GM18499 (cell line): ENCODE results near the gene CAPN14.
A peak's percentile ranks its signal among the peaks of the same experiment; 100 is the strongest.

Experiments used
- ATAC-seq: cut with Tn5 transposase; IDR thresholded peaks from one replicate; pipeline ENCODE4 v1.9.1; 2021; ENCODE audit warnings: moderate number of reproducible peaks; ENCODE audit not compliant: insufficient read depth, unreplicated experiment

CAPN14 gene

GRCh38 chr2:31217465-31218200 lies at the start of gene CAPN14:
Gene CAPN14, minus strand, starts transcription at chr2:31217515. Its CDS starts 12,068 bp downstream, at chr2:31205447.
- no peak for ATAC-seq

- no peak for ATAC-seq
Observed at GRCh38 chr2:31266804-31267203, 49.5 kb upstream of the CAPN14 start.

- ATAC-seq = no peak
Observed at GRCh38 chr2:31265234-31265633, 47.9 kb upstream of the CAPN14 start.

- no peak for ATAC-seq
Observed at GRCh38 chr2:31263636-31264190, 46.4 kb upstream of the CAPN14 start.

DNA sequence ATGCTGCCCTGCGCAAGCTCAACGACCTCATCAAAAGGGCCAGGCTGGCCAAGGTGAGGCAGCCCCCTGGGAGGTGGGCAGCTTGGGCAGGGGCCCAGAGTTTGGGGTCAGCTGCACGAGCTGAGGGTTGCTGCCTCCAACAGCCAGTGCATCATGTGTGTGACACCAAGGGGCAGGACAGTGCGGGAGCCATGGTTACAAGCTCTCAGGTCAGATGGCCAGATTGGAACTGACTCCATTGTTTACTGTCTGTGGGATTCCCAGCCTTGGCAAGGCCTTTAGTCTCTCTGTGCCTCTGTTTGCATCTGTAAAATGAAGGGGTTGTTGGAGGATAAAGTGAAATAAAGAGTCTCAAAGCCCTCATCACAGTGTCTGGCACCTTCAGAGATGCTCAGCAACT lies 43.6 kb upstream of the CAPN14 start:
- ATAC-seq = no peak

GRCh38 chr2:31259075-31259474 lies 41.8 kb upstream of the CAPN14 start:
- ATAC-seq = no peak

DNA sequence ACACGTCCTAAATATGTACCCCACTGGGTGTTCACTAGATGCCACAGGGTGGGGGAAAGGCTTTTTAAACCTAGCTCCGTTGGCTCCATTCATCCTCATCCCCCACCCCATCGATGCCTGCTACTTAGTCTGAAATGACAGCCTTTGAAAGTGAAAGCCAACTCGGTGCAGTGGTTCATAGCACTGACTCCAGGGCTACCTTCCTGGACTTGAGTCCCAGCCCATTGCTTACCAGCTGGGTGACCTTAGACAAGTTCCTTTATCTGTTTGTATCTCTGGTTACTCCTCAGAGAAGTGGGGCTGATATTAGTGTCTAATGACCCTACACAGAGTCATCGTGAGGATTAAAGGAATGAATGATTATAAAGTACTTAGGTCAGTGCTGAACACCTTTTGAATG lies 41.0 kb upstream of the CAPN14 start:
- no peak for ATAC-seq

DNA sequence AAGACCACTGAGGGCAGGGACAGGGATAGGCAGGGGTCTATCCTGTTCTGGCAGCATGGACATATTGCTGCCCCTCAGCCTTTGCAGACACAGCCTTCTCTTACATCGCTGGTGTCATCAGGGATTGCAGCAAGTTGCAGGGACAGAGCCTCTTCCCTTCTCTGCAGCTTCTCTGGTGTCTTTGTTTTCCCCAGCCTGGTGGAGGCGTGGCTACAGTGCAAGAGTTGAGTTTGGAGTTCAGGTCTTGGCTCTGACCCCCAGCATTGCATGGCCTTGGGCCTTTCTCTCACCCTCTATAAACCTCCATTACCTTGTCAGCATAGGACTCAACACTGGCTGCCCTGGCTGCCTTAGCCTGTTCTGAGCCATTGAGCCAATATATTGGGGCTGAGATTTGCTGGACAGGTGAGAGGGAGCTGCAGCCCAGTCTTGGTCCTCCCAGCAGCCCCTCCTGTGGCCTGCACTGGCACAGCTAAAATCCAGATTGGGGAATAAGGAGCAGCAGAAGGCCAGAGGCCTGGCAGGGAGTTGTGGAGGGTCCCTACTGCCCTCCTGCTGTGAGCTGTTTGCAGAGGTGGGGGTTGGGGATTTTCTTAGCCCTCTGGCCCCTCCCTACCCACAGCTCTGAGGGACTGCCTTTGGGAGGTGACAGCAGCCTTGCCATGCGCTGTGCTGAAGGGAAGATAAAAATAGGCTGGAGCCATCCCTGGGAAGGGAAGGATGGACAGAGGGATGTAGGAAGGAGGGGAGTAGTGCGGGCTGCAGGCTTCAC lies 39.5 kb upstream of the CAPN14 start:
- ATAC-seq = no peak

DNA sequence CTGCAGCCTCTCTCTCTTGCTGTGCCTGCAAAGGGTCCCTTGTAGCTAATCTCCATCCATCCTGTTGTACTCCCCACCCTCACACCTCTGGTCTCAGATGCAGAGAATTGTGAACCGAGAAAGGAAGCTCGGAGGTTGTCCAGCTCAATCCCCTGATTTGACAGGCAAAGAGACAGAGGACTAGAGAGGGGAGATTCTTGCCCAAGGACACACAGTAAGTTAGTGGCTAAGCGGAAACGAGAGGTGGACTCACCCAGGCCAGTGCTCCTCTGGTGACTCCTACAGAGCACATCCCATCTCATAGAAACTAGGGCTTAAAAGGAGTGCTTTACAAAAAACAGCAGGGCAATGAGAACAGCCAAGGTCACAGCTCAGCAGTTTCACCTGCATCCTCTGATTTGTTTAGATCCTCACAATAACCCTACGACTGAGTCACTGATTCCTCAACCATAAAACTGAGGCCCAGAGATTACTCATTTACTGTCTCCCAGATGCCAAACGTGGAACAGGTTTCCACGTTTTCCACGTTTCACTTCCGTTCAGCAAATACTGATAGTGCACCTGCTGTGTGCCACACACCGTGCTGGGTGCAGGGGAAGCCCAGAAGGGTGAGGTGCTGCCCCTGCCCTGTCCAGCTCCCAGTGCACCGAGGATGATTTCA lies 38.7 kb upstream of the CAPN14 start:
- ATAC-seq = peak; percentile 62

DNA sequence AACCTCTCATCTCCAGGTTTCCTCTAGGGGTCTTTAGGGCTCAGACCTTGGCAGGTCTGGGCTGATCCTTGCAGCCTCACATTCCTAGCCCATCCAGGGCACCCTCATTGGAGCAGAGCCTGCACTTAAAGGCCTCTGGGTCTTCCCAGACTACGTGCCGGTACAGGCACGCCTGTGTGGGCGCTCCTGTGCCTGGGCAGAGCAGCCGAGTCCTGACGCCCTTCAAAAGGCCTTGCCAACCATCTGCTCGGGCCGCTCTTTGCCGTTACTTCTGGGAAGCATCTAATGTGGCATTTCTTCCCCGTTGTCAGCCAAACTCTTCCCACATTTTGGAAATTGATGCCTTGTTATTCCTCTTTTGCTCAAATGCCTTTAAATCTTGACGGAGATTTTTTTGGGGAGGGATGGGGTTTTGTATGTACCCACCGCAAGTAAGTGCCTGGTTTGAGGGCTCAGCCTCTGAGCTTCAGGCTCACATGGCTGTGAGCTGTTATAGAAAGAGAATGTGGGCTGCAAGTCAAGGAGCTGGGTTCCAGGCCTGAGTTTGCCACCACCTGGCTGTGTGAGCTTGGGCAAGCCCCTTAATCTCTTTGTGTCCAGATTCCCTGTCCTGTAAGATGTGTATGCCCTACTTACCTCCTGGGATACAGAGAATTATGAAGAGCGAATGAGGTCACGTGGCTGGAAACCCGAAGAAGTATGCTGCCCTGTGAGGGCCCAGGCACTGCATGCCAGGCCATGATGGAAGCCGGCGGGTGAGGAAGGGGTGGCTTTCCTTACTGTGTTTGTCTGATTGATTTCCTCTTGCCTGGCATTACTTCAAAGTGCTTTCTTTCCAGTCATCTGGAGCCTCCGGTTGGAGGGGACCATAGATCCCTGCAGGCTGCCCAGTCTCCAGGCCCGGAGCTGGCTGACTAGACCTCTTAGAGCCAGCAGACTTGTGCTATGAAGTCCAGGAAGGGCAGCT lies 37.2 kb upstream of the CAPN14 start:
- ATAC-seq = no peak

DNA sequence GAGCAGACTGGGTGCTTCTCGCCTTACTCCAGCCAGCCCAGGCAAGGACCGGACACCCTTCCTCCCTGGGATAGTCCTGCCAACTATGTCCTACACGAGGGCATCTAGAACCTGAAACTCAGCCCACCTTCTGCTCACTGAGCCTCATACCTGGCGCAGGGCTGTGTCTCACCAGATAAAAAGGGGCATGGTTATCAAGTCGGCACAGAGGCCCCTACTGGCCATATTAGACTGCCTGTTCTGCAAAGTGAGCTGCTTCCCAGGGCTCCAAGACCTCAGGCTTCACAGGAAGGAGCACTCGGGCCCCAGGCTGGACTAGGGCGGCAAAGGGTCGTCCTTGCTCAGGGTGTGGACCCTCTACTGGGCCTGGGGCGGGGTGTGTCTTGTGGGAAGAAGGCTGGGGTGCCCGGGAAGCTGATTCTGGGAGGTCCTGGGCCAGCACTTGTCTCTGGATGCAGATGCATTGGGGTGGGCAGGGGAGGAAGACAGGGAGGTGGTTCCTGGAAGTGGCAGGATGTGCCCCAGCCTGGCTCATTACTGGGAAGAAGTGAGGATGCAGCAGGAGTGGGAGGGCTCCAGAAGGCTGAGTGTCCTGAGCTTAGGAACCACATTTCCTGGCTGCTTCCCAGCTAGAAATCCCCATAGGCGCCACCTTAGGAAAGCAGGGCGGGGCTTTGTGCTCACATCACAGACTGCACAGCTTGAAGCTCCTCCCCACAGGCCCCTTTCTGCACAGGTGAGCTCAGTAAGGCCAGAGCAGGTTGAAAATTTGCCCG lies 36.2 kb upstream of the CAPN14 start:
- ATAC-seq = no peak

GRCh38 chr2:31251851-31252250 lies 34.5 kb upstream of the CAPN14 start:
- ATAC-seq = no peak

GRCh38 chr2:31251018-31251417 lies 33.7 kb upstream of the CAPN14 start:
- no peak for ATAC-seq

- no peak for ATAC-seq
Observed at GRCh38 chr2:31249009-31249690, 31.8 kb upstream of the CAPN14 start.

- no peak for ATAC-seq
Observed at GRCh38 chr2:31248139-31248538, 30.8 kb upstream of the CAPN14 start.

DNA sequence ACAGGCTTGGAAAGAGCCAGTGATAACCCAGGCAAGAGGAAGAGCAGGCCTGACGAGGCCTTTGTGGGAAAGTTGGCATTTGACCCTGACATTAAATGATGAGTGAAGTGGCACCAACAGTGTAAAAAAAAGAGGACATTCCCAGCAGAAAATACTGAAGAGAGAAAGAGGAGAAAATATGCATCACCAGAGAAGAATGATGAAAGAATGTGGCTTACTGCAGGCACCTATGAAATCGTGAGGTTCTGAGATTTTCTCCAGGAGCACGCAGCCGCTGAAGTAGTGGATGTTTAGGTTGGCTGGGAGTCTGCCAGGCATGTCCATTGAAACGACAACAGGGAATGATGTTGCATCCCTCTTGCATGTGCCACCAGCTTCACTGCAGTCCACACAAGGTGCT lies 30.4 kb upstream of the CAPN14 start:
- ATAC-seq = no peak

DNA sequence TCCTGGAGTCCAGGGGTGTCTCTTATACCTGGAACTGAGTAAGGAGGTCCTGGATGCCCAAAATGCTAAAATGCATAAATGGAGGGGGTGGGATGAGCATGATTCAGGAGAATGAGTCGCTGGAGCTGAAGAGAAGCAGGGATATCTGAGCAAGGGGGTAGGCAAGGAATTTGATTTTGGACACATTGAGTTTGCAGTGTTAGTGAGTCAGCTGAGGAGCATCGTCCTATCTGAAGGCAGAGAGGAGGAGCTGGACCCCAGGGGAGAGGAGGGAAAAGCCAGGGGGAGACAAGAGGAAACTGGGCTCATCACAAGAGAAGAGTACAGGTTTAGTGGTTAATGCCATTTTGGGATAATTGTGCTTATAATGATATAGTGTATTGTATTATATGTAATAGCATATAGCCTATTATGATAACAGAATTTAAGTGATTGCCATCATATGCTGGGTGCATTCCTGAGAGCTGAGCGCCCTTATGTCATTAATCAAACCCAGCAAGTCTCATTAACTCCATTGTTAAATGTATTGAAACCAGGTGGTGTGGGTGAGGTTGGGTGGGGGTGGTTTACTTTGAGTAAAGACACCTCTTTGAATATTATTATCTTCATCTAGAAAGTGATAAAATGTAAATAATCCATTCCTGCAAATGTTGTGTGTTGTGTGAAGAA lies 29.0 kb upstream of the CAPN14 start:
- ATAC-seq = no peak

DNA sequence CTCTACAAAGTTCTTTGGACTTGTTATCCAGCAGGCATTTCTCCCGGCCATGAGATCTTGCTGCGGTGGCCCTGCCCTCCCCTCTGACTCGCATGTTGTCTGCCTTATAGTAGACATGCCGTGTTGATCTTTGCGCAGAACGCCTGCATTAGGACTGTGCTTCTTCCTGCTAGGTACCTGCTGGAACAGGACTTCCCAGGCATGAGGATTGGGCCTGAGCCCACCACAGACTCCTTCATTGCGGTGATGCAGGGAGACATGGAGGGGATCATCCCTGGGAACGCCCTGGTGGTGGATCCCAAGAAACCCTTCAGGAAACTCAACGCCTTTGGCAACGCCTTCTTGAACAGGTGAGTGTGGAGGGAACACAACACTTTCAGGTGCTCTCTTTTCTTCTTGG lies 26.8 kb upstream of the CAPN14 start:
- no peak for ATAC-seq
